Esophagus muscularis mucosa (tissue), 4 donors: Measurements from ENCODE around the gene DNAI2.

Source experiments
- EP300 ChIP-seq: sonication (generic); formaldehyde crosslinking; IDR thresholded peaks from one replicate; pipeline ENCODE4 v1.6.1; 2017; ENCODE audit warnings: antibody characterized with exemption
- POLR2AphosphoS5 ChIP-seq, 2 donors: sonication (generic); formaldehyde crosslinking; IDR thresholded peaks; one replicate each; pipeline ENCODE4 v1.6.1; 2017; ENCODE audit warnings: antibody characterized with exemption in 2 of 2
- TF ChIP-seq, protein P1 (sequence below), 3 experiments: fragments of 200-600 bp in 2 of 3; fragments of 450-650 bp in 1 of 3; sonication (generic) in 2 of 3; IDR thresholded peaks; one replicate each; pipeline ENCODE4 v1.5.1; 2017 to 2019; ENCODE audit warnings: antibody characterized with exemption in 3 of 3, mild to moderate bottlenecking in 2 of 3, moderate library complexity in 1 of 3

DNA sequence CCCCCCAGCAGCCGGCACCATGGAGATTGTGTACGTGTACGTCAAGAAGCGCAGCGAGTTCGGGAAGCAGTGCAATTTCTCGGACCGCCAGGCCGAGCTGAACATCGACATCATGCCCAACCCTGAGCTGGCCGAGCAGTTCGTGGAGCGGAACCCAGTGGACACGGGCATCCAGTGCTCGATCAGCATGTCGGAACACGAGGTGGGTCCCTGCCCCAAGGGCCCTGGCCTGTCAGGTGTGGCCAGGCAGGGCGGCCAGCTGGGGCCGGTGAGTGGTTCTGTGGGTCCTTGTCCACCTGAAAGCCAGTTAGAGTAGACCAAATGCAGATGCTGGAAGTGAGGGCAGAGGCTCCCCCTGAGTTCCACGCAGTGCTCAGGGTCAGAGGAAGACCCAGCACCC lies 7.8 kb downstream of the DNAI2 start:
- TF ChIP-seq, protein P1, sequence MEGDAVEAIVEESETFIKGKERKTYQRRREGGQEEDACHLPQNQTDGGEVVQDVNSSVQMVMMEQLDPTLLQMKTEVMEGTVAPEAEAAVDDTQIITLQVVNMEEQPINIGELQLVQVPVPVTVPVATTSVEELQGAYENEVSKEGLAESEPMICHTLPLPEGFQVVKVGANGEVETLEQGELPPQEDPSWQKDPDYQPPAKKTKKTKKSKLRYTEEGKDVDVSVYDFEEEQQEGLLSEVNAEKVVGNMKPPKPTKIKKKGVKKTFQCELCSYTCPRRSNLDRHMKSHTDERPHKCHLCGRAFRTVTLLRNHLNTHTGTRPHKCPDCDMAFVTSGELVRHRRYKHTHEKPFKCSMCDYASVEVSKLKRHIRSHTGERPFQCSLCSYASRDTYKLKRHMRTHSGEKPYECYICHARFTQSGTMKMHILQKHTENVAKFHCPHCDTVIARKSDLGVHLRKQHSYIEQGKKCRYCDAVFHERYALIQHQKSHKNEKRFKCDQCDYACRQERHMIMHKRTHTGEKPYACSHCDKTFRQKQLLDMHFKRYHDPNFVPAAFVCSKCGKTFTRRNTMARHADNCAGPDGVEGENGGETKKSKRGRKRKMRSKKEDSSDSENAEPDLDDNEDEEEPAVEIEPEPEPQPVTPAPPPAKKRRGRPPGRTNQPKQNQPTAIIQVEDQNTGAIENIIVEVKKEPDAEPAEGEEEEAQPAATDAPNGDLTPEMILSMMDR (IDR thresholded peaks at IDR 0.05) = no peak
- TF ChIP-seq EP300 (no peak), POLR2AphosphoS5 (IDR thresholded peaks at IDR 0.05) (no peak)
